Mononuclear cell (primary cell): ENCODE measurements around the gene COL9A3. TPM values are rescaled to one million over a fixed set of nuclear protein-coding genes. Genes with fewer than 3 reads are reported as not detected.

Experiments used
- H3K27me3 ChIP-seq: 2 replicates; pipeline ENCODE4 v1.6.0; 2011; ENCODE audit warnings: low read length, control low read depth; ENCODE audit not compliant: insufficient read depth
- H3K4me1 ChIP-seq: 2 replicates; pipeline ENCODE4 v1.5.1; 2011; ENCODE audit warnings: mild to moderate bottlenecking, low read length, control low read depth; ENCODE audit not compliant: insufficient read depth
- H3K4me3 ChIP-seq: 2 replicates; pipeline ENCODE4 v1.5.1; 2011; ENCODE audit warnings: mild to moderate bottlenecking, low read length, moderate library complexity
- H3K9me3 ChIP-seq: 2 replicates; pipeline ENCODE4 v1.5.1; 2011; ENCODE audit warnings: low read depth, mild to moderate bottlenecking, control low read depth, low read length
- total RNA-seq: library from RNA; depleted of rRNA; stranded (reverse); fragments of >200 nt; gene quantifications from one replicate; pipeline ENCODE4 v1.2.3, GENCODE V29; 2012

The COL9A3 gene
- total RNA-seq, result not detected

DNA sequence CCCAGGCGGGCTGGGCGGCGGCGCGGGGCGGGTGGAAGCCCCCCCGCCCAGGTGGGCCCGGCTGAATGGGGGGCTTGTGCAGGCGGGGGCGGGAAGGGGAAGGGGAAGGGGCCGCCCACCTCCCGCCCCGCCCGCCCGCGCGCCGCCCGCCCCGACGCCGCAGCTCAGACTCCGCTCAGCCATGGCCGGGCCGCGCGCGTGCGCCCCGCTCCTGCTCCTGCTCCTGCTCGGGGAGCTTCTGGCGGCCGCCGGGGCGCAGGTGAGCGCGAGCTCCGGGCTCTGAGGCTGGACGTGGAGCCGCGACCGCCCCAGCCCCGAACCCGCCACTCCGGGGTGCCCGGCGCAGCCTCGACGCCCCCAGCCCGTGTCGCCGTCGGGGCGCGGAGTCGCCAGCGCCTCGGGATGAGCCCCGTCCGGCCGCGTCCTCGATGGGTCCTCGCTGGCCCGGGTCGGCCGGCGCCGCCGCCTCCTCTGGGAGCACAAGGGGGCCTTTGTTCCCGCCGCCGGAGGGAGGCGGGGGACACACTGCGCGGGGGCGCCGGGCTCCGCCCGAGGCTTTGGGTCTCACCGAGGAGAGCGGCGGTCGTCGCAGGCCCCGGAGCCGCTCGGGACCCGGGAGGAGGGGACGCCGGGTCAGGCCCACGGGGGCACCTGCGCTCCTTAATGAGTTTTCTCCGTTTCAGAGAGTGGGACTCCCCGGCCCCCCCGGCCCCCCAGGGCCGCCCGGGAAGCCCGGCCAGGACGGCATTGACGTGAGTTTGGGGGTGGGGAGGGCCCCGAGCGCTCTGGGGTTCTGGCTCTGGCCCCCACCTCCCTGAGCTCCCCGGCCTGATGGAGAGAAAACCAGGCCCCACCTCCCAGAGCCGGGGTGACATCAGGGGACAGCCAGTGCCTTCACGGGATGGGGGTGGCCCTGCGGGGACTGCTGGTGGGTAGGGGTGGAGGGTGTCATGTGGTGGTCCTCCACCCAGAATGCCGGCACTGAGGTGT lies at the start of gene COL9A3:
Gene COL9A3 (plus strand): TSS at position 167 of the 990 bp plus-strand sequence. CDS start 15 bp downstream, at position 182.
- Histone ChIP-seq H3K9me3 (no peaks in the 10 kb centered on the region), H3K4me3 (no peak within 1 kb of the TSS), H3K27me3 (peaks cover 35% of the 10 kb centered on the region), H3K4me1 (peaks cover 9% of the 10 kb centered on the region)

- Histone ChIP-seq H3K4me1 (no peaks in the 10 kb centered on the region), H3K4me3 (no peak overlapping the region), H3K27me3 (no peaks in the 10 kb centered on the region), H3K9me3 (no peaks in the 10 kb centered on the region)
Observed at GRCh38 chr20:62768234-62768546, 48.7 kb upstream of the COL9A3 start.

GRCh38 chr20:62768551-62769287 lies 48.1 kb upstream of the COL9A3 start:
- Histone ChIP-seq H3K9me3 (no peaks in the 10 kb centered on the region), H3K4me3 (no peak overlapping the region), H3K27me3 (no peaks in the 10 kb centered on the region), H3K4me1 (no peaks in the 10 kb centered on the region)

- Histone ChIP-seq H3K4me1 (peaks cover 4% of the 10 kb centered on the region), H3K4me3 (no peak overlapping the region), H3K9me3 (no peaks in the 10 kb centered on the region), H3K27me3 (no peaks in the 10 kb centered on the region)
Observed at GRCh38 chr20:62769346-62770071, 47.3 kb upstream of the COL9A3 start.

- no peak overlapping the region for H3K4me3 ChIP-seq
- H3K4me1 ChIP-seq, result peaks cover 12% of the 10 kb centered on the region
- no peaks in the 10 kb centered on the region for H3K9me3 ChIP-seq
- no peaks in the 10 kb centered on the region for H3K27me3 ChIP-seq
Observed at GRCh38 chr20:62770111-62770910, 46.5 kb upstream of the COL9A3 start.

DNA sequence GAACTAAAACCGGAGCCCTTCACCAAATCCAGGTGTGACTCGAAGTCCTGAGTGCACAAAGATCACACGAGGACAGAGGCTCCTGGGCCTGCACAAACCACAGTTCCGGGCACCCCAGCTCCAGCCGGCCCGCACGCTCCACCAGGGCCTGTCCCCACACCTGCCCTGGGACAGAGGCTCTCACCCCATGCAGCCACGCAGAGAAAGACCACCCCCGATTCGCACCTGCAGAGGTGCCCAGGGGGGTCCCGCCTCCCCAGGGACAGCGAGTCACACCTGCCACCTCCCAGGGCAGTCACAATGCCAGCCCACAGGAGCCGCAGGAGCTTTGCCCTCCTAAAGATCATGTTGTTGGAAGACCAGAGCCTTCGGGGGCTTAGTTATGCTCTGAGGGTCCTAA lies 45.9 kb upstream of the COL9A3 start:
- Histone ChIP-seq H3K27me3 (no peaks in the 10 kb centered on the region), H3K9me3 (no peaks in the 10 kb centered on the region), H3K4me1 (peaks cover 18% of the 10 kb centered on the region), H3K4me3 (no peak overlapping the region)

GRCh38 chr20:62771396-62772102 lies 45.3 kb upstream of the COL9A3 start:
- Histone ChIP-seq H3K9me3 (no peaks in the 10 kb centered on the region), H3K27me3 (no peaks in the 10 kb centered on the region), H3K4me1 (peaks cover 24% of the 10 kb centered on the region), H3K4me3 (no peak overlapping the region)

GRCh38 chr20:62772103-62772611 lies 44.7 kb upstream of the COL9A3 start:
- no peaks in the 10 kb centered on the region for H3K27me3 ChIP-seq
- no peak overlapping the region for H3K4me3 ChIP-seq
- H3K4me1 ChIP-seq, result peaks cover 29% of the 10 kb centered on the region
- H3K9me3 ChIP-seq, result no peaks in the 10 kb centered on the region

DNA sequence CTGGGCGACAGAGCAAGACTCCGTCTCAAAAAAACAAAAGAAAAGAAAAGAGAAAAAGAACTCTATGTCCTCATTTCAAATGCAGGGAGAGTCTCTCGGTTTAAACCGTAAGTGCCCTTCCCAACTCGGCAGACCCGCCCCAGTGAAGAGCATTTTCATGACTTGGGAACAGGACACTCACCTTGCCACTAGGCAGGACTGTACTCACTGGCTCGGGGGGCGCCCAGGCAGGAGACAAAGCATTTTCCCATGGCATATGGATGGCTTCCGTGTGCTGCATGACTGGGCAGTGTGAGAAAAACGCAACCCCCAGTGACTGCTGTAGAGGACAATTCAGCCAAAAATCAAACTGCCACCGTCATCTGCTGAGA lies 44.2 kb upstream of the COL9A3 start:
- Histone ChIP-seq H3K4me3 (no peak overlapping the region), H3K27me3 (no peaks in the 10 kb centered on the region), H3K4me1 (peaks cover 33% of the 10 kb centered on the region), H3K9me3 (no peaks in the 10 kb centered on the region)

DNA sequence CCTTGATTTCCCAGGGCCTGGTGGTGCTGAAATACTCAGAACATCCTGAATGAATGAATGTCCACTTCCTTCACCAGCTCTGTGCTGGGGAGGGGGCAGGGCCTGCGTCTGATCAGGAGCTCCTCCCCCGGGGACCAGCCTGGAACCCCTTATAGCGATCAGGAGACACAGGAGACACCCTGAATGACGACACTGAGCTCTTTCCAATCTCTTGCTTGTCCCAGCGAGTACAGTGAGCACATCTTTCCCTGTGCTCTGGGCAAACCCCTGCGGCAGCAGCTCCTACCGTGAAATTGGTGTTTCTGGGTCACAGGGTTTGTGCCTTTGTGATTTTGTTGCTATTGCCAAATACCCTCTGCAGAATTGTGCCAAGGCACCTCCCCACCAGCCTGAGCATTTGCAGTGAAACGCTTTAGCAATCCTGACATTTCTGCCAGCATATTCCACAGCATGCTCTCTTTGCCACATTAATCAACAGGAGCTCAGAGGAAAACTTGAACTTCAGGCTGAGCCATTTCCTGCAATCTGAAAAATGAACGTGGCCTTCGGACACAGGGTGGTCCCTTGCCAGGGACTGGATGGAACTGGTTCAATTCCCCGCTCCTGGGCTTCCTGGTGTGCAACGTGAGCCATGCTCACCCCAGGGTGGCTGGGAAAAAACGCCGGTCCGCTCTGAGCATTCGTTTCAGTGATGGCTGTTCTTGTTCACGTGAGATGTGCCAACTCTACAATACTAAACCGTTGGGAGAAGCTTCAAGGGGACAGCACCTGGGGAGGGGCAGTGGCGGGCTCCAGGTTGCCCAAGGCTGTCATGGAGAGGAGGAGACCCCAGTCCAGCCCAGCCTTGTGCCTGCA lies 43.6 kb upstream of the COL9A3 start:
- H3K9me3 ChIP-seq, result no peaks in the 10 kb centered on the region
- H3K4me1 ChIP-seq, result peaks cover 34% of the 10 kb centered on the region
- no peaks in the 10 kb centered on the region for H3K27me3 ChIP-seq
- H3K4me3 ChIP-seq, result no peak overlapping the region

- H3K4me1 ChIP-seq, result peaks cover 34% of the 10 kb centered on the region
- H3K4me3 ChIP-seq, result no peak overlapping the region
- no peaks in the 10 kb centered on the region for H3K9me3 ChIP-seq
- no peaks in the 10 kb centered on the region for H3K27me3 ChIP-seq
Observed at GRCh38 chr20:62773845-62774714, 42.8 kb upstream of the COL9A3 start.

- H3K4me3 ChIP-seq, result no peak overlapping the region
- H3K27me3 ChIP-seq, result no peaks in the 10 kb centered on the region
- no peaks in the 10 kb centered on the region for H3K9me3 ChIP-seq
- peaks cover 34% of the 10 kb centered on the region for H3K4me1 ChIP-seq
Observed at GRCh38 chr20:62774762-62775161, 42.1 kb upstream of the COL9A3 start.
